ENCODE results near the gene ALK. TPM values are rescaled to one million over a fixed set of nuclear protein-coding genes. Genes with fewer than 3 reads are reported as not detected.

Gene ALK
- total RNA-seq, 1 donor from 2014 or later, result 0.52 TPM

DNA sequence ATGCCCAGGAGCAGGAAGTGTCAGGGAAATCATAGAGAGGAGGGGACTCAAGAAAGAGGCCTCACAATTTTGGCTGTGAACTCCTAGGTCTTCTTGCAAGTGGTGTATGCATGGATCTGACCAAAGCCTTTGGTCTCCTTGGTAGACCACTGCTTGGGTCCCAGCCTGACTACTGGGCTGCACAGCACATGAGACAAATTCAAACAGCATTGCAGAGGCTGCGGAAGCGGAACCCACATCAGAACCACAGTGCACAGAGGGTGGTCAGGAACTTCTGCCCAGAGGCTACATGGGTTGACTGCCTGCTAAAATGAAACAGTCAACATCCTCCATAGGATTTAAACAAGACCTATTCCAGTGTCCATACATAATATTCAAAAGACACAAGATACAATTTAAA, 766.8 kb downstream of the ALK start:
- peaks cover 0 to 3% (median 0%) of the 10 kb centered on the region in 3 donors for H3K4me1 ChIP-seq (ENCODE audit: control insufficient read depth in 3 of 3, insufficient read depth in 3 of 3, low read length in 3 of 3)

DNA sequence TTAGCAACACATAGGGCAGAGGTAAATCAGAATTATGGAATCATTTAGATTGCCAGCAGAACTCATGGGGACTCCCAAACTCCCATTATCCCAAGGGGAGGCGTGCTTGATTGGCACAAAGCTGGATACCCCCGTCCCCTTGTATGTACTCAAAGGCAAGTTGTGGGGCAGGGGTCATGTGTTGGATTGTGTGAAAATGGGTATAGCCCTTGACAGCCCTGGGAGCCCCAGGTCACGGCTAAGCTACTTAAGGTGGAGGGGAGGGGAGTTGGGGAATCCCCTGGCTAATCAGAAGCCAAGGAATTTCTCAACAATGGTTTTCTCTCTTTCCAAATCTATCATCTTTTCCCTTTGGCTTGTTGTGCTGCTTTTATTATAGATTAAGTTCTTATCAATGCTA, 773.4 kb downstream of the ALK start:
- H3K27me3 ChIP-seq (ENCODE audit: control insufficient read depth in 3 of 3, insufficient read depth in 3 of 3, low read length in 3 of 3), result no peaks in the 10 kb centered on the region
- H3K9ac ChIP-seq (ENCODE audit: low read depth in 1 of 3, low read length in 3 of 3), result no peak overlapping the region
- no peaks in the 10 kb centered on the region for H3K9me3 ChIP-seq (ENCODE audit: control insufficient read depth in 3 of 3, low read length in 3 of 3)
- H3K4me3 ChIP-seq (ENCODE audit: low read length in 3 of 3), result no peak overlapping the region
- H3K4me1 ChIP-seq (ENCODE audit: control insufficient read depth in 3 of 3, insufficient read depth in 3 of 3, low read length in 3 of 3), result no peaks in the 10 kb centered on the region
- no peak overlapping the region for H3K27ac ChIP-seq (ENCODE audit: low read depth, low read length)
- peaks cover 11 to 21% (median 19%) of the 10 kb centered on the region in 3 donors for H3K36me3 ChIP-seq (ENCODE audit: control insufficient read depth in 3 of 3, insufficient read depth in 3 of 3, low read length in 3 of 3)

More for the DNA sequence above, 766.8 kb downstream of the ALK start:
- Histone ChIP-seq H3K27me3 (ENCODE audit: control insufficient read depth in 3 of 3, insufficient read depth in 3 of 3, low read length in 3 of 3) (no peaks in the 10 kb centered on the region), H3K4me3 (ENCODE audit: low read length in 3 of 3) (no peak overlapping the region), H3K9ac (ENCODE audit: low read depth in 1 of 3, low read length in 3 of 3) (no peak overlapping the region), H3K36me3 (ENCODE audit: control insufficient read depth in 3 of 3, insufficient read depth in 3 of 3, low read length in 3 of 3) (peaks cover 20 to 29% (median 23%) of the 10 kb centered on the region in 3 donors), H3K9me3 (ENCODE audit: control insufficient read depth in 3 of 3, low read length in 3 of 3) (no peaks in the 10 kb centered on the region), H3K27ac (ENCODE audit: low read depth, low read length) (no peak overlapping the region)

DNA sequence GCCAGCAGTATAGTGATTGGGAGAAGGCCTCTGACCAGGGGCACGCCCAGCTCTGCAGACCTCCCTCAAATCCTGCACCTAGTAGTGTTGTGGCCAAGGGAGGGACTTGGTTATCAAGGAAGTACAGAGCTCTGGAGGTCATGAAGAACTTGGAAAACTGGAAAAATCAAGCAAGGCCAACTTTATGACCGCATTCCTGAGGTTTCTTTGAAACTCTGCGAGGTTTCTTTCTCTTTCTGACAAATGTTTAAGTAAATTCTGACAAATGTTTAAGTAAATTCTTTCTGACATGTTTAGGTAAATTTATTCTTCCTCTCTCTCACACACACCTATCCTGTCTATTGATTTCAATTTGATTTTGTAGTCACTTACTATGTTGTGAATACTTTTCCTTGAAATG, 775.2 kb downstream of the ALK start:
- H3K9me3 ChIP-seq (ENCODE audit: control insufficient read depth in 3 of 3, low read length in 3 of 3), result no peaks in the 10 kb centered on the region
- no peaks in the 10 kb centered on the region for H3K4me1 ChIP-seq (ENCODE audit: control insufficient read depth in 3 of 3, insufficient read depth in 3 of 3, low read length in 3 of 3)
- no peaks in the 10 kb centered on the region for H3K27me3 ChIP-seq (ENCODE audit: control insufficient read depth in 3 of 3, insufficient read depth in 3 of 3, low read length in 3 of 3)
- no peak overlapping the region for H3K9ac ChIP-seq (ENCODE audit: low read depth in 1 of 3, low read length in 3 of 3)
- no peak overlapping the region for H3K4me3 ChIP-seq (ENCODE audit: low read length in 3 of 3)
- peaks cover 11 to 18% (median 15%) of the 10 kb centered on the region in 3 donors for H3K36me3 ChIP-seq (ENCODE audit: control insufficient read depth in 3 of 3, insufficient read depth in 3 of 3, low read length in 3 of 3)
- no peak overlapping the region for H3K27ac ChIP-seq (ENCODE audit: low read depth, low read length)

DNA sequence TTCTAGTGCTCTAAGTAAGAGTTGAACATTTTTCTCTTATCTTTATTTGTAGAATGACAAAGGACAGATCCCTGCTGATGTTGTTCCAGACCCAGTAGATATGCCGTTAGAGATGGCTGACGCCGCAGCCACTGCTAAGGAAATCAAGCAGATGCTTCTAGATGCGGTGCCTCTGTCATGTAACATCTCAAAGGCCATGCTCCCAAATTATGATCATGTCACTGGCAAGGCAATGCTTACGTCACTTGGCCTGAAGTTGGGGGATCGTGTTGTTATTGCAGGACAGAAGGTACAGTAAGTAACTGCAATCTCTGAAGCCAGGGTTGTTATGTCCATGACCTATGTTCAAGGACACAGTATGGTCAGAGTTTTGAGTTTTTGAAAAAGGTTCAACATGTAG, 777.7 kb downstream of the ALK start:
- H3K9me3 ChIP-seq (ENCODE audit: control insufficient read depth in 3 of 3, low read length in 3 of 3), result peaks cover 0 to 2% (median 0%) of the 10 kb centered on the region in 3 donors
- no peak overlapping the region for H3K9ac ChIP-seq (ENCODE audit: low read depth in 1 of 3, low read length in 3 of 3)
- H3K27ac ChIP-seq (ENCODE audit: low read depth, low read length), result no peak overlapping the region
- H3K27me3 ChIP-seq (ENCODE audit: control insufficient read depth in 3 of 3, insufficient read depth in 3 of 3, low read length in 3 of 3), result no peaks in the 10 kb centered on the region
- H3K4me1 ChIP-seq (ENCODE audit: control insufficient read depth in 3 of 3, insufficient read depth in 3 of 3, low read length in 3 of 3), result no peaks in the 10 kb centered on the region
- no peak overlapping the region for H3K4me3 ChIP-seq (ENCODE audit: low read length in 3 of 3)
- peaks cover 11 to 18% (median 18%) of the 10 kb centered on the region in 3 donors for H3K36me3 ChIP-seq (ENCODE audit: control insufficient read depth in 3 of 3, insufficient read depth in 3 of 3, low read length in 3 of 3)

Small RNAs within 50 kb of the gene (small RNA-seq; reads per million reads assigned to genes)
- gene RN7SL516P, result not detected

Other genes with a start within 250 kb of the ALK start
- gene YPEL5, start 225.4 kb upstream of the ALK start, total RNA-seq, result 64.7 TPM

Measured in skeletal muscle tissue (tissue), 5 donors.